Measurements from ENCODE around the gene PLEKHH2.

The PLEKHH2 gene

DNA sequence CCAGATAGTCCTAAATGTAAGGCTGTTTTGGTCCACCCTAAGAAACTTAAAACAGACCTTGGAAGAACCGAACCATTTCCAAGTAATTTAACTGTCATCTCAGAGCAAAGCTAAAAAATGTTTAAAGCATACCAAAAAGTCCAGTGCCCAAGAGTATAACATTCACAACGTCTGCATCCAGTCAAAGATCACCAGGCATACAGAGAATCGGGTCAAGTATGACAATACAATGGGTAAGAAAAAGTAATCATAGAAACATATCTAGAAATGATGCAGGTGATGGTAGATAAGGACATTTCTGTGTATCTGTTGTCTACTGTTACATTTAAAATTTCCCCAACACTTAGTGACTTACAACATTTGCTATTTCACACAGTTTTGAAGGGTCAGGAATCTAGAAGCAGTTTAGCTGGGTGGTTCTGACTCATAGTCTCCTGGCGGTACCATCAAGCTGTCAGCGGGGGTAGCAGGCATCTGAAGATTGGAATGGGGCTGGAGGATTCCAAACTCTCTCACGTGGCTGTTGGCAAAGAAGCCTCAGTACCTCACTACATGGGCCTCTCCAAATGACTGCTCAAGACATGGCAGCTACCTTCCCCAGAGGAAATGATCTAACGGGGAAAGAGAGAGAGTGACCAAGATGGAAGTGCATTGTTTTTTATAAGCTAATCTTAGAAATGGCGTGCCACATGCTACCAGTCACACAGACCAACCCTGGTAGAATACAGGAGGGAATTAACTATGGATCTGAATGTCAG lies 100.2 kb downstream of the PLEKHH2 start:
- no peak for TF ChIP-seq ZFX (IDR thresholded peaks at IDR 0.05; ENCODE audit: borderline replicate concordance)
- TF ChIP-seq, protein P1, sequence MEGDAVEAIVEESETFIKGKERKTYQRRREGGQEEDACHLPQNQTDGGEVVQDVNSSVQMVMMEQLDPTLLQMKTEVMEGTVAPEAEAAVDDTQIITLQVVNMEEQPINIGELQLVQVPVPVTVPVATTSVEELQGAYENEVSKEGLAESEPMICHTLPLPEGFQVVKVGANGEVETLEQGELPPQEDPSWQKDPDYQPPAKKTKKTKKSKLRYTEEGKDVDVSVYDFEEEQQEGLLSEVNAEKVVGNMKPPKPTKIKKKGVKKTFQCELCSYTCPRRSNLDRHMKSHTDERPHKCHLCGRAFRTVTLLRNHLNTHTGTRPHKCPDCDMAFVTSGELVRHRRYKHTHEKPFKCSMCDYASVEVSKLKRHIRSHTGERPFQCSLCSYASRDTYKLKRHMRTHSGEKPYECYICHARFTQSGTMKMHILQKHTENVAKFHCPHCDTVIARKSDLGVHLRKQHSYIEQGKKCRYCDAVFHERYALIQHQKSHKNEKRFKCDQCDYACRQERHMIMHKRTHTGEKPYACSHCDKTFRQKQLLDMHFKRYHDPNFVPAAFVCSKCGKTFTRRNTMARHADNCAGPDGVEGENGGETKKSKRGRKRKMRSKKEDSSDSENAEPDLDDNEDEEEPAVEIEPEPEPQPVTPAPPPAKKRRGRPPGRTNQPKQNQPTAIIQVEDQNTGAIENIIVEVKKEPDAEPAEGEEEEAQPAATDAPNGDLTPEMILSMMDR (IDR thresholded peaks at IDR 0.05), result no peak
- no peak overlapping the region for H3K27ac ChIP-seq

GRCh38 chr2:43737855-43738254 lies 100.8 kb downstream of the PLEKHH2 start:
- TF ChIP-seq, protein P1 (IDR thresholded peaks at IDR 0.05), result no peak
- no peak for TF ChIP-seq ZFX (IDR thresholded peaks at IDR 0.05; ENCODE audit: borderline replicate concordance)
- H3K27ac ChIP-seq, result no peak overlapping the region

GRCh38 chr2:43738257-43738656 lies 101.2 kb downstream of the PLEKHH2 start:
- TF ChIP-seq, protein P1 (IDR thresholded peaks at IDR 0.05), result no peak
- no peak for TF ChIP-seq ZFX (IDR thresholded peaks at IDR 0.05; ENCODE audit: borderline replicate concordance)
- H3K27ac ChIP-seq, result no peak overlapping the region

DNA sequence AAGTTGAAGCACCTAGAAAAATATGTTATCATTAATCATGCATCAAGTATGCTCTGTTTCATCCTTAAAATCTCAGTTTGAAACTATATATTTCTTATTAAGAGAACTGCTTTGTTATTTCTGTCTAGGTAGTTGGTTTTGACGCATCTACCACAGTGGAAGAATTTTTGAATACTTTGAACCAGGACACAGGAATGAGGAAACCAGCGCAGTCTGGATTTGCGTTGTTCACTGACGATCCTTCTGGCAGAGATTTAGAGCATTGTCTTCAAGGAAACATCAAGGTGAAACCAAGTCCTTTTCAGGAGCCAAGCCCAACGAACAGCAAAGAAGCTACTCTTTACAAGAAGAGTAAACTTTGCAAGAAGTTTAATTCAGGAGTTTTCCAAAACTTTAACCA lies 106.6 kb downstream of the PLEKHH2 start:
- H3K27ac ChIP-seq, result no peak overlapping the region
- TF ChIP-seq, protein P1 (IDR thresholded peaks at IDR 0.05), result no peak
- TF ChIP-seq ZFX (IDR thresholded peaks at IDR 0.05; ENCODE audit: borderline replicate concordance), result no peak

DNA sequence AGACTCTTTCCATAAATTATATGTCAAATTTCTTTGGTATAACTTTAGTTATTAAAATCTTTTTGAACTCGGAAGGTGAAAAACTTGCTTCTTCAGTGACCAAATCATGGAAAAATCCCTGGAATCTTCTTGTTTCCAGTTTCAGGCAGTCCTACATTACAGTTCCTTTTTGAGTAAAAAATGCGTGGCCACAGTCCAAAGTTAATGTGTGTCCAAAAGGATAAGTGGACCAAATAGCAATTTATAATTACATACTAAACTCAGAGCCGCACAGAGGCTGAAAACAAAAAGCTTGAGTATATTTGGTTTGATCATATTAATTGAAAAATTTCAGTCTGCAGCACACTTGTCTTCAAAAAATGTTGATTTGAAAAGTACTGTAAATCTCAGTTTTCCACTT lies 108.4 kb downstream of the PLEKHH2 start:
- H3K27ac ChIP-seq, result no peak overlapping the region
- TF ChIP-seq, protein P1 (IDR thresholded peaks at IDR 0.05), result no peak
- no peak for TF ChIP-seq ZFX (IDR thresholded peaks at IDR 0.05; ENCODE audit: borderline replicate concordance)

GRCh38 chr2:43748333-43748732 lies 111.3 kb downstream of the PLEKHH2 start:
- H3K27ac ChIP-seq, result no peak overlapping the region
- TF ChIP-seq, protein P1 (IDR thresholded peaks at IDR 0.05), result no peak
- no peak for TF ChIP-seq ZFX (IDR thresholded peaks at IDR 0.05; ENCODE audit: borderline replicate concordance)

DNA sequence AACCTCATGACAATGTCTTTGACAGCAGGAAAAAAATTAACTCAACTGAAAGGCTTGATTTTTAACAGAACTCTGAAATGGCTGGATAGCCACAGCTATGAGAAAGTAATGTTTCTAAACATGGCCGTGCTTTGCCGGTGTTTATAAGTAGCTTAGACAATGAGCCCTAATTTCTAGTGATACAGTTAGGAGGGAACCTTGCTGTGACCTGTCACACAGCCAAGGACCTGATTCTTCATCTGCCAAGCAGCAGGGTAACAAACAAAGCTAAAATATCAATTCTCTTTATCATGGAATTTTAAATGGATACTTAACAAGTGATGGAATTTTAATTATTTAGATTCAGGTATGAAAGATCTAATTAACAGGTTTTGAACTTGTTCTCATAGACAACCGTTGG lies 112.5 kb downstream of the PLEKHH2 start:
- H3K27ac ChIP-seq, result no peak overlapping the region
- TF ChIP-seq, protein P1 (IDR thresholded peaks at IDR 0.05), result no peak
- no peak for TF ChIP-seq ZFX (IDR thresholded peaks at IDR 0.05; ENCODE audit: borderline replicate concordance)
